Hepatocyte (in vitro differentiated cells): ENCODE measurements around the gene ARL3. TPM values are rescaled to one million over a fixed set of nuclear protein-coding genes. Genes with fewer than 3 reads are reported as not detected.

ENCODE experiments used
- DNase-seq: peaks from one replicate; pipeline ENCODE4 v3.0.0-alpha.2; 2016; ENCODE audit warnings: low spot score
- H2AFZ ChIP-seq: fragments of 200-600 bp; sonication (generic); 2 replicates; pipeline ENCODE4 v1.6.0; 2016; ENCODE audit warnings: antibody characterized with exemption, mild to moderate bottlenecking
- H3K27ac ChIP-seq: fragments of 200-600 bp; sonication (generic); 2 replicates; pipeline ENCODE4 v1.5.1; 2016; ENCODE audit warnings: mild to moderate bottlenecking
- H3K27me3 ChIP-seq: fragments of 200-600 bp; sonication (generic); 2 replicates; pipeline ENCODE4 v1.6.1; 2016
- H3K36me3 ChIP-seq: fragments of 200-600 bp; sonication (generic); replicated peaks from 2 replicates; pipeline ENCODE4 v1.5.1; 2016; ENCODE audit warnings: low read depth; ENCODE audit not compliant: insufficient read depth
- H3K4me1 ChIP-seq: fragments of 200-600 bp; sonication (generic); 2 replicates; pipeline ENCODE4 v1.5.1; 2016; ENCODE audit warnings: mild to moderate bottlenecking, moderate library complexity; ENCODE audit not compliant: insufficient read depth
- H3K4me2 ChIP-seq: fragments of 200-600 bp; sonication (generic); 2 replicates; pipeline ENCODE4 v1.6.0; 2016
- H3K4me3 ChIP-seq: fragments of 200-600 bp; sonication (generic); 2 replicates; pipeline ENCODE4 v1.5.1; 2016; ENCODE audit warnings: mild to moderate bottlenecking
- H3K79me2 ChIP-seq: fragments of 200-600 bp; sonication (generic); 2 replicates; pipeline ENCODE4 v1.6.0; 2017; ENCODE audit warnings: mild to moderate bottlenecking
- H3K9me2 ChIP-seq: fragments of 200-600 bp; sonication (generic); replicated peaks from 2 replicates; pipeline ENCODE4 v1.6.0; 2017; ENCODE audit warnings: mild to moderate bottlenecking; ENCODE audit not compliant: insufficient read depth
- H3K9me3 ChIP-seq: fragments of 200-600 bp; sonication (generic); 2 replicates; pipeline ENCODE4 v1.5.1; 2016; ENCODE audit warnings: low read depth, mild to moderate bottlenecking
- H4K20me1 ChIP-seq: fragments of 200-600 bp; sonication (generic); 2 replicates; pipeline ENCODE4 v1.6.0; 2016; ENCODE audit warnings: mild to moderate bottlenecking; ENCODE audit not compliant: insufficient read depth, poor library complexity, severe bottlenecking
- EZH2 ChIP-seq: fragments of 200-600 bp; sonication (generic); IDR thresholded peaks from 2 replicates; pipeline ENCODE4 v1.6.1; 2016; ENCODE audit warnings: antibody characterized with exemption, mild to moderate bottlenecking, borderline replicate concordance
- EZH2phosphoT487 ChIP-seq: fragments of 200-600 bp; sonication (generic); IDR thresholded peaks from one replicate; pipeline ENCODE4 v1.6.1; 2018; ENCODE audit warnings: antibody characterized with exemption, mild to moderate bottlenecking, low read depth, moderate library complexity; ENCODE audit not compliant: unreplicated experiment, severe bottlenecking
- WGBS: methylation state at CpG from one replicate; pipeline ENCODE4 v1.1.6; 2016; ENCODE audit warnings: low lambda C conversion rate; ENCODE audit errors: missing lambda C conversion rate; 5-methylcytosine and 5-hydroxymethylcytosine counted together
- polyA plus RNA-seq: library from polyadenylated mRNA; unstranded; fragments of >200 nt; fragmentation: Nextera tagmentation; extraction: Ambion mirVana; gene quantifications from 2 replicates; pipeline ENCODE4 v1.2.1, GENCODE V29; 2016
- total RNA-seq: library from RNA; depleted of rRNA; stranded (reverse); fragments of >200 nt; gene quantifications from 2 replicates; pipeline ENCODE4 v1.2.3, GENCODE V29; 2014
- TF ChIP-seq, protein P1 (sequence below): fragments of 200-600 bp; sonication (generic); IDR thresholded peaks from 2 replicates; pipeline ENCODE4 v1.5.1; 2016; ENCODE audit warnings: antibody characterized with exemption, mild to moderate bottlenecking; ENCODE audit not compliant: poor library complexity

The ARL3 gene
- total and polyA plus RNA-seq, 2 experiments from 2014 or later = 6.4 to 16.5 TPM

GRCh38 chr10:102633848-102634247 is 80.3 kb downstream of the ARL3 start:
- no peak for TF ChIP-seq EZH2
- TF ChIP-seq, protein P1, sequence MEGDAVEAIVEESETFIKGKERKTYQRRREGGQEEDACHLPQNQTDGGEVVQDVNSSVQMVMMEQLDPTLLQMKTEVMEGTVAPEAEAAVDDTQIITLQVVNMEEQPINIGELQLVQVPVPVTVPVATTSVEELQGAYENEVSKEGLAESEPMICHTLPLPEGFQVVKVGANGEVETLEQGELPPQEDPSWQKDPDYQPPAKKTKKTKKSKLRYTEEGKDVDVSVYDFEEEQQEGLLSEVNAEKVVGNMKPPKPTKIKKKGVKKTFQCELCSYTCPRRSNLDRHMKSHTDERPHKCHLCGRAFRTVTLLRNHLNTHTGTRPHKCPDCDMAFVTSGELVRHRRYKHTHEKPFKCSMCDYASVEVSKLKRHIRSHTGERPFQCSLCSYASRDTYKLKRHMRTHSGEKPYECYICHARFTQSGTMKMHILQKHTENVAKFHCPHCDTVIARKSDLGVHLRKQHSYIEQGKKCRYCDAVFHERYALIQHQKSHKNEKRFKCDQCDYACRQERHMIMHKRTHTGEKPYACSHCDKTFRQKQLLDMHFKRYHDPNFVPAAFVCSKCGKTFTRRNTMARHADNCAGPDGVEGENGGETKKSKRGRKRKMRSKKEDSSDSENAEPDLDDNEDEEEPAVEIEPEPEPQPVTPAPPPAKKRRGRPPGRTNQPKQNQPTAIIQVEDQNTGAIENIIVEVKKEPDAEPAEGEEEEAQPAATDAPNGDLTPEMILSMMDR = no peak
- peak overlapping the region; percentile 74 for H3K27ac ChIP-seq
- H3K9me3 ChIP-seq = no peaks in the 10 kb centered on the region
- WGBS = 91% methylated on average over 5 of the region's 5 CpGs
- H3K4me2 ChIP-seq = peak overlapping the region; percentile 19
- no peaks in the 10 kb centered on the region for H3K79me2 ChIP-seq
- no peak overlapping the region for H3K4me3 ChIP-seq
- H4K20me1 ChIP-seq = no peaks in the 10 kb centered on the region
- no peak overlapping the region for H2AFZ ChIP-seq
- no peak for DNase-seq
- peaks cover 52% of the 10 kb centered on the region for H3K4me1 ChIP-seq
- no peaks in the 10 kb centered on the region for H3K36me3 ChIP-seq
- H3K9me2 ChIP-seq = no peaks in the 10 kb centered on the region
- no peaks in the 10 kb centered on the region for H3K27me3 ChIP-seq

DNA sequence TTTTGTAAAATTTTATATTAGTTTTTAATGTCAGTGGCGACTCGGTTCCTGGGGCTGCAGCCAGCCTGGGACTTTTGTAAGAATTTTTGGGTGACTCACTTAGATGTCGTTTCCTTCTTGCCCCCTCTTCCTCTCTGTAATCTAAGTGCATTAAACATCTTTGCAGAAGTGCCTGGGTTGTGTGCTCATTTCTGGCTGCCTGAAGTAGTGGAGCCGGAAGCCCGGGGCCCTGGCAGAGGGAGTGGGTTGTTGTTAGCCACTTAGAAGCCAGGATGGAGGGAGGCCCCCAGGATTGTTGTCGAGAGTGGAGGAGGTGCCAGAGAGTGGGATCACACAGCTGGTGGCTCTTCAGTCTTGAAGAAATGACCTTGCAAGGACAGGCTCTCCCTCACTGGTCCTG is 80.9 kb downstream of the ARL3 start:
- H2AFZ ChIP-seq = no peak overlapping the region
- WGBS = 44% methylated on average over 6 of the region's 6 CpGs

GRCh38 chr10:102632394-102633111 is 81.6 kb downstream of the ARL3 start:
- TF ChIP-seq EZH2 (no peak), EZH2phosphoT487 (no peak)
- TF ChIP-seq, protein P1 = no peak
- H3K9me3 ChIP-seq = no peaks in the 10 kb centered on the region
- peak; percentile 53 for DNase-seq
- peak overlapping the region; percentile 19 for H3K4me2 ChIP-seq
- H3K9me2 ChIP-seq = no peaks in the 10 kb centered on the region
- H3K27ac ChIP-seq = peak overlapping the region; percentile 74
- no peaks in the 10 kb centered on the region for H3K36me3 ChIP-seq
- no peaks in the 10 kb centered on the region for H3K79me2 ChIP-seq
- 64% methylated on average over 5 of the region's 5 CpGs for WGBS
- no peak overlapping the region for H2AFZ ChIP-seq
- H3K4me3 ChIP-seq = no peak overlapping the region
- H3K4me1 ChIP-seq = peaks cover 65% of the 10 kb centered on the region
- H3K27me3 ChIP-seq = no peaks in the 10 kb centered on the region
- H4K20me1 ChIP-seq = no peaks in the 10 kb centered on the region

More for the DNA sequence above, 80.9 kb downstream of the ARL3 start:
- no peaks in the 10 kb centered on the region for H3K9me3 ChIP-seq
- H3K9me2 ChIP-seq = no peaks in the 10 kb centered on the region
- no peaks in the 10 kb centered on the region for H3K27me3 ChIP-seq
- no peaks in the 10 kb centered on the region for H3K36me3 ChIP-seq
- H3K27ac ChIP-seq = peak overlapping the region; percentile 74
- no peak for DNase-seq
- TF ChIP-seq EZH2phosphoT487 (no peak), EZH2 (no peak)
- TF ChIP-seq, protein P1 = no peak
- peaks cover 58% of the 10 kb centered on the region for H3K4me1 ChIP-seq
- H4K20me1 ChIP-seq = no peaks in the 10 kb centered on the region
- no peak overlapping the region for H3K4me3 ChIP-seq
- H3K4me2 ChIP-seq = peak overlapping the region; percentile 19
- H3K79me2 ChIP-seq = no peaks in the 10 kb centered on the region
